Ureter (tissue), 1 donor: ENCODE data around the gene IQCK. TPM values are rescaled to one million over a fixed set of nuclear protein-coding genes. Genes with fewer than 3 reads are reported as not detected.

Experiments
- DNase-seq: peaks from one replicate; pipeline ENCODE4 v3.0.0-alpha.2; 2020; ENCODE audit warnings: low spot score
- total RNA-seq: library from RNA; stranded (reverse); gene quantifications from one replicate; pipeline ENCODE4 v1.2.4, GENCODE V29; 2023
- donor health status: DM: yes; HTN: yes; CAD: no.

IQCK gene
- total RNA-seq, 1 donor from 2014 or later, result 33.2 TPM

- DNase-seq, result peak; percentile 71
Measured at GRCh38 chr16:19804538-19805323, 86.7 kb downstream of the IQCK start.

- no peak for DNase-seq
Measured at GRCh38 chr16:19805459-19806162, 87.5 kb downstream of the IQCK start.

GRCh38 chr16:19808061-19808641 is 90.1 kb downstream of the IQCK start:
- no peak for DNase-seq

GRCh38 chr16:19809121-19809635 is 91.1 kb downstream of the IQCK start:
- no peak for DNase-seq

- no peak for DNase-seq
Measured at GRCh38 chr16:19809693-19810092, 91.6 kb downstream of the IQCK start.

GRCh38 chr16:19810817-19811731 is 93.0 kb downstream of the IQCK start:
- DNase-seq, result no peak

- DNase-seq, result no peak
Measured at GRCh38 chr16:19812986-19813385, 94.9 kb downstream of the IQCK start.

GRCh38 chr16:19815418-19815817 is 97.3 kb downstream of the IQCK start:
- no peak for DNase-seq

GRCh38 chr16:19817122-19817521 is 99.1 kb downstream of the IQCK start:
- DNase-seq, result no peak

- no peak for DNase-seq
Measured at GRCh38 chr16:19817875-19818274, 99.8 kb downstream of the IQCK start.

- no peak for DNase-seq
Measured at GRCh38 chr16:19822533-19822932, 104.5 kb downstream of the IQCK start.

- no peak for DNase-seq
Measured at GRCh38 chr16:19823322-19823721, 105.3 kb downstream of the IQCK start.

- DNase-seq, result no peak
Measured at GRCh38 chr16:19824216-19824615, 106.1 kb downstream of the IQCK start.

- no peak for DNase-seq
Measured at GRCh38 chr16:19829844-19830692, 112.0 kb downstream of the IQCK start.

GRCh38 chr16:19830902-19831560 is 113.0 kb downstream of the IQCK start:
- DNase-seq, result no peak

GRCh38 chr16:19831678-19832077 is 113.6 kb downstream of the IQCK start:
- DNase-seq, result no peak

- no peak for DNase-seq
Measured at GRCh38 chr16:19833176-19833575, 115.1 kb downstream of the IQCK start.

GRCh38 chr16:19833581-19833980 is 115.5 kb downstream of the IQCK start:
- no peak for DNase-seq

- DNase-seq, result no peak
Measured at GRCh38 chr16:19835196-19835595, 117.1 kb downstream of the IQCK start.

GRCh38 chr16:19835968-19836421 is 117.9 kb downstream of the IQCK start:
- no peak for DNase-seq
